K562 (cell line): ENCODE measurements around the gene SOCS4. TPM values are rescaled to one million over a fixed set of nuclear protein-coding genes. Genes with fewer than 3 reads are reported as not detected.

Source experiments
- ATAC-seq: fragments of 200-7000 bp; cut with Tn5 transposase; 3 replicates; pipeline ENCODE4 v1.9.1; 2020; ENCODE audit warnings: moderate library complexity
- BruUV-seq: library from RNA; stranded (reverse); fragments of 400-500 nt; replicated peaks from 2 replicates; lab custom pipeline; 2021; lab: Mats Ljungman, UMichigan
- CTCF ChIA-PET: fragments of 300-600 bp; formaldehyde crosslinking; extraction: SDS; loops from one replicate; lab custom pipeline; 2021; ENCODE audit warnings: low intra/inter-chr PET ratio; lab: Yijun Ruan, JAX
- POLR2A ChIA-PET: fragments of 300-600, 350-650 bp; sonication (Branson Sonifier 250); formaldehyde crosslinking; extraction: SDS; loops from one replicate; lab custom pipeline; 2021; ENCODE audit warnings: antibody characterized with exemption, inconsistent platforms; lab: Yijun Ruan, JAX
- DNase-seq, 4 experiments: peaks; one replicate each; pipeline versions ENCODE4 v3.0.0 to v3.0.0-alpha.2; 2011 to 2018; ENCODE audit warnings: low spot score in 3 of 4, mixed read lengths in 3 of 4; ENCODE audit errors: extremely low read depth in 1 of 4
- FAIRE-seq: peaks from 2 replicates; lab custom pipeline; 2011; peaks lifted over from hg19 to GRCh38; lab: Jason Lieb, UNC
- H2AFZ ChIP-seq: 2 replicates; pipeline ENCODE4 v1.6.0; 2011; ENCODE audit warnings: low read depth, low read length, control low read depth, inconsistent platforms
- H3K27ac ChIP-seq: fragments of 200-600 bp; 3 replicates; pipeline ENCODE4 v1.8.0; 2011; ENCODE audit warnings: low read depth, mild to moderate bottlenecking, control low read depth, inconsistent platforms, low read length, moderate library complexity, mixed read lengths; ENCODE audit errors: extremely low read depth
- H3K27me3 ChIP-seq, 2 experiments: fragments of 300-600 bp in 1 of 2; 2 replicates in 1 of 2; 3 replicates in 1 of 2; pipeline versions ENCODE4 v1.6.0 to v1.8.0; 2011; ENCODE audit warnings: inconsistent platforms in 2 of 2, low read length in 2 of 2, mild to moderate bottlenecking in 1 of 2, mixed read lengths in 1 of 2, moderate library complexity in 1 of 2; ENCODE audit not compliant: control insufficient read depth in 2 of 2, insufficient read depth in 2 of 2
- H3K36me3 ChIP-seq: fragments of 300-600 bp; 3 replicates; pipeline ENCODE4 v1.8.0; 2011; ENCODE audit warnings: mild to moderate bottlenecking, low read length, inconsistent platforms; ENCODE audit not compliant: control insufficient read depth, insufficient read depth
- H3K4me1 ChIP-seq, 2 experiments: fragments of 200-600 bp in 1 of 2; replicated peaks in 1 of 2; 2 replicates in 1 of 2; 3 replicates in 1 of 2; pipeline versions ENCODE4 v1.5.1 to v1.8.0; 2011; ENCODE audit warnings: inconsistent platforms in 2 of 2, low read length in 2 of 2, mild to moderate bottlenecking in 1 of 2, mixed read lengths in 1 of 2, moderate library complexity in 1 of 2; ENCODE audit not compliant: control insufficient read depth in 2 of 2, insufficient read depth in 2 of 2
- H3K4me2 ChIP-seq: 2 replicates; pipeline ENCODE4 v1.6.1; 2011; ENCODE audit warnings: low read length, control low read depth, inconsistent platforms, mixed read lengths; ENCODE audit not compliant: insufficient read depth
- H3K4me3 ChIP-seq: fragments of 200-600 bp; sonication (generic), shearing (Covaris generic); 2 replicates; pipeline ENCODE4 v1.5.1; 2016; ENCODE audit warnings: control low read depth, inconsistent platforms
- H3K79me2 ChIP-seq: fragments of 200-600 bp; 3 replicates; pipeline ENCODE4 v1.8.0; 2011; ENCODE audit warnings: low read length, inconsistent platforms; ENCODE audit not compliant: control insufficient read depth, insufficient read depth
- H3K9ac ChIP-seq, 2 experiments: 2 replicates each; pipeline versions ENCODE4 v1.6.0 to v1.6.1; 2011; ENCODE audit warnings: low read depth in 2 of 2, low read length in 2 of 2, control low read depth in 1 of 2, inconsistent platforms in 1 of 2, mild to moderate bottlenecking in 1 of 2, mixed read lengths in 1 of 2; ENCODE audit not compliant: insufficient read depth in 1 of 2
- H3K9me1 ChIP-seq: one replicate; pipeline ENCODE4 v1.6.0; 2011; ENCODE audit warnings: inconsistent platforms, mild to moderate bottlenecking, low read length, moderate library complexity; ENCODE audit not compliant: control insufficient read depth, insufficient read depth
- H3K9me3 ChIP-seq: replicated peaks from 2 replicates; pipeline ENCODE4 v1.5.1; 2011; ENCODE audit warnings: low read depth, low read length, inconsistent platforms; ENCODE audit not compliant: control insufficient read depth, insufficient read depth
- H4K20me1 ChIP-seq: replicated peaks from 2 replicates; pipeline ENCODE4 v1.6.1; 2011; ENCODE audit warnings: low read length, inconsistent platforms, mixed read lengths; ENCODE audit not compliant: control insufficient read depth, insufficient read depth
- ATF4 ChIP-seq: fragments of 450-650 bp; formaldehyde crosslinking; IDR thresholded peaks from 2 replicates; pipeline ENCODE4 v1.4.0; 2022; ENCODE audit warnings: mild to moderate bottlenecking, moderate library complexity
- BRCA1 ChIP-seq, 2 experiments: fragments of 450-650 bp in 1 of 2; sonication (generic) in 1 of 2; formaldehyde crosslinking in 1 of 2; IDR thresholded peaks; 2 replicates each; pipeline versions ENCODE4 v1.5.0 to v1.6.1; 2017 to 2020; ENCODE audit warnings: mild to moderate bottlenecking in 1 of 2, missing genetic modification reagents in 1 of 2
- E2F4 ChIP-seq: sonication (generic); formaldehyde crosslinking; IDR thresholded peaks from 2 replicates; pipeline ENCODE4 v1.8.0; 2022; ENCODE audit warnings: mild to moderate bottlenecking, low read depth, missing genetic modification reagents
- FUS ChIP-seq: fragments of 200-400 bp; formaldehyde crosslinking; optimal IDR thresholded peaks from 2 replicates; pipeline ENCODE3; 2017; ENCODE audit warnings: low read depth, low read length
- KLF6 ChIP-seq: fragments of 250-450 bp; sonication (Bioruptor Pico); IDR thresholded peaks from 2 replicates; pipeline ENCODE4 v1.4.0; 2020; ENCODE audit warnings: mild to moderate bottlenecking, moderate library complexity, borderline replicate concordance
- MCM3 ChIP-seq: fragments of 450-650 bp; IDR thresholded peaks from 2 replicates; pipeline ENCODE4 v1.6.1; 2016
- MXD1 ChIP-seq: fragments of 250-450 bp; sonication (Bioruptor Pico); IDR thresholded peaks from 2 replicates; pipeline ENCODE4 v1.8.0; 2021; ENCODE audit warnings: borderline replicate concordance, mild to moderate bottlenecking, moderate library complexity; ENCODE audit not compliant: poor library complexity, severe bottlenecking
- SPI1 ChIP-seq: IDR thresholded peaks from 2 replicates; pipeline ENCODE4 v1.6.1; 2011; ENCODE audit warnings: low read depth, low read length, control low read depth, borderline replicate concordance
- ZMIZ1 ChIP-seq, 2 experiments: fragments of 150-350 bp in 1 of 2; IDR thresholded peaks; 2 replicates each; pipeline ENCODE4 v1.6.1; 2012 to 2016; ENCODE audit warnings: low read depth in 2 of 2, low read length in 2 of 2, mild to moderate bottlenecking in 1 of 2, moderate library complexity in 1 of 2
- ZNF143 ChIP-seq: sonication (generic); formaldehyde crosslinking; IDR thresholded peaks from 2 replicates; pipeline ENCODE4 v1.9.0; 2022; ENCODE audit warnings: mild to moderate bottlenecking, missing genetic modification reagents
- ZNF354B ChIP-seq: fragments of 250-450 bp; sonication (Bioruptor Pico); IDR thresholded peaks from 2 replicates; pipeline ENCODE4 v1.4.0; 2020
- ZNF444 ChIP-seq: fragments of 250-450 bp; sonication (Bioruptor Pico); IDR thresholded peaks from 2 replicates; pipeline ENCODE4 v1.4.0; 2020; ENCODE audit warnings: mild to moderate bottlenecking, moderate library complexity
- ZNF77 ChIP-seq: fragments of 250-450 bp; sonication (Bioruptor Pico); IDR thresholded peaks from 2 replicates; pipeline ENCODE4 v1.5.0; 2020
- WGBS: fragments of 100-300 bp; shearing (Covaris generic); methylation state at CpG from one replicate; pipeline ENCODE4 v1.1.6; 2016; ENCODE audit warnings: low coverage, mixed read lengths; ENCODE audit not compliant: insufficient coverage; ENCODE audit errors: missing lambda C conversion rate; 5-methylcytosine and 5-hydroxymethylcytosine counted together
- in situ Hi-C: fragments of 300-500 bp; cut with MboI; formaldehyde crosslinking; loops from 4 replicates; pipeline ENCODE4 v1.15.0; 2018; ENCODE audit warnings: inconsistent platforms, mixed read lengths
- intact Hi-C: fragments of 100-400 bp; cut with micrococcal nuclease; formaldehyde crosslinking; loops from 2 replicates; pipeline ENCODE4 v1.14.2; 2022
- polyA plus RNA-seq, 8 experiments: library from polyadenylated mRNA; depleted of rRNA in 4 of 8; stranded (reverse) in 5 of 8; unstranded in 3 of 8; fragments of >200 nt; fragmentation: Nextera tagmentation in 2 of 8; fragmentation: Illumina TruSeq in 1 of 8; extraction: Ambion mirVana in 2 of 8; extraction: Trizol in 1 of 8; gene quantifications; 2 replicates each; pipeline versions ENCODE4 v1.2.1 to v1.2.3, GENCODE V29; 2011 to 2014; ENCODE audit warnings: inconsistent platforms in 1 of 8, missing spikeins in 1 of 8
- total RNA-seq, 7 experiments: library from RNA; depleted of rRNA in 6 of 7; stranded (reverse); fragments of >200 nt in 6 of 7; fragmentation: Illumina TruSeq in 2 of 7; extraction: Trizol in 2 of 7; gene quantifications; 2 replicates each; pipeline versions ENCODE4 v1.2.1 to v1.2.3, GENCODE V29; 2011 to 2021; ENCODE audit warnings: low replicate concordance in 1 of 7

The SOCS4 gene
- total and polyA plus RNA-seq, 9 of the 15 experiments (the other 6 are each of a cell fraction or from before 2014, with no cell fraction given) = 2.6 to 12.7 (median 9.7) TPM

DNA sequence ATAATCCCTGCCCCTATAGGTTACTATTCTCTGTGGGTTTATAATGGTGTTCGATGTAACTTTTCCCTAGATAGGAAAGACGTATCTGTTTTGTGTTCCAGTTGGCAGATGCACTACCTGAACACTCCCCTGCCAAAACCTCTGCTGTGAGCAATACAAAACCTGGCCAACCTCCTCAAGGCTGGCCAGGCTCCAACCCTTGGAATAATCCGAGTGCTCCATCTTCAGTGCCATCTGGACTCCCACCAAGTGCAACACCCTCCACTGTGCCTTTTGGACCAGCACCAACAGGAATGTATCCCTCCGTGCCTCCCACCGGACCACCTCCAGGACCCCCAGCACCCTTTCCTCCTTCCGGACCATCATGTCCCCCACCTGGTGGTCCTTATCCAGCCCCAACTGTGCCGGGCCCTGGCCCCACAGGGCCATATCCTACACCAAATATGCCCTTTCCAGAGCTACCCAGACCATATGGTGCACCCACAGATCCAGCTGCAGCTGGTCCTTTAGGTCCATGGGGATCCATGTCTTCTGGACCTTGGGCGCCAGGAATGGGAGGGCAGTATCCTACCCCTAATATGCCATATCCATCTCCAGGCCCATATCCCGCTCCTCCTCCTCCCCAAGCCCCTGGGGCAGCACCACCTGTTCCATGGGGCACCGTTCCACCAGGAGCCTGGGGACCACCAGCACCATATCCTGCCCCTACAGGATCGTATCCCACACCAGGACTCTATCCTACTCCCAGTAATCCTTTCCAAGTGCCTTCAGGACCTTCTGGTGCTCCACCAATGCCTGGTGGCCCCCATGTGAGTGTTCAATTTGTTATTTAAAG lies 35.7 kb downstream of the SOCS4 start:
- no peak overlapping the region for H3K4me2 ChIP-seq
- intact Hi-C loops (no loop called here), in situ Hi-C loops (no loop called here)
- 95% methylated on average over 7 of the region's 11 CpGs for WGBS
- no peaks in the 10 kb centered on the region for H3K9me3 ChIP-seq
- ATAC-seq (no peak), FAIRE-seq (no peak), DNase-seq (no peak)
- peaks cover 69% of the 10 kb centered on the region for H3K36me3 ChIP-seq
- peaks cover 37% of the 10 kb centered on the region for H3K79me2 ChIP-seq
- H2AFZ ChIP-seq = no peak overlapping the region
- H3K4me1 ChIP-seq = no peaks in the 10 kb centered on the region; a peak in 1 of 5 replicates
- no peak overlapping the region for H3K9ac ChIP-seq
- H3K4me3 ChIP-seq = no peak overlapping the region
- ChIA-PET POLR2A (interaction anchor here (0.6 to 1.6 kb wide), 3 partner anchors 11 to 118 kb away, joined by 3 to 4 read pairs (median 3); no protein-coding TSS in a partner anchor), CTCF (no interaction called here)
- no peaks in the 10 kb centered on the region for H3K27me3 ChIP-seq
- BruUV-seq = no TSS peak
- no peak overlapping the region for H3K27ac ChIP-seq
- H3K9me1 ChIP-seq = peaks cover 2% of the 10 kb centered on the region
- no peaks in the 10 kb centered on the region for H4K20me1 ChIP-seq
- TF ChIP-seq E2F4 (CRISPR knock-in tag) (no peak), ZNF77 (CRISPR knock-in tag) (no peak), ZMIZ1 (IDR thresholded peaks at IDR 0.05; ENCODE audit: low read depth in 2 of 2, low read length in 2 of 2) (no peak), ZNF143 (no peak), ZNF354B (CRISPR knock-in tag) (no peak), KLF6 (CRISPR knock-in tag) (no peak), FUS (no peak), MCM3 (no peak), BRCA1 (IDR thresholded peaks at IDR 0.05) (no peak), BRCA1 (CRISPR knock-in tag; IDR thresholded peaks at IDR 0.05) (no peak), SPI1 (no peak), ATF4 (no peak), ZNF444 (CRISPR knock-in tag) (no peak), MXD1 (CRISPR knock-in tag) (no peak)
